ENCODE data around the gene TNS1.

Gene TNS1

DNA sequence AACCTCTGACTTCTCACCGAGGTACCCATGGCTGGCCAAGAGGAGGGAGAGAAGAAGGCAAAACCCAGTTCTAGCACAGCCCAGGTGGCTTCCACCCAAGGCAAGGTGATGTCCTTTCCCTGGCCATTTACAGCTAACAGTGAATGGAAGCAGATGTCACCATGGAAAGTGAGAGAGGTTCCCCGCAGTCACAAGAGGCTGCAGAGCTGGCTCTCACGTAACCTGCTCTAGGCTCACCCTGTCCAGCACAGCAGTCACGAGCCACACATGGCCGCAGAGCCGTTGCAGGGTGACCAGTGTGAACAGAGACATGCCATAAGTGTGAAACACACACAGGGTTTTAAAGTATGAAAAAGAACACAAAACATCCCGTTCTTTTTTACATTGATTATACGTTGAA lies 169.4 kb downstream of the TNS1 start:
- Histone ChIP-seq H3K9me2 (replicated peaks; ENCODE audit: low read depth, low read length) (no peaks in the 10 kb centered on the region), H3K4me3 (ENCODE audit: low read length, poor library complexity, severe bottlenecking) (no peak overlapping the region), H3K9ac (ENCODE audit: low read depth, low read length, poor library complexity, severe bottlenecking) (no peak overlapping the region), H3K79me2 (ENCODE audit: insufficient read depth, low read length) (no peaks in the 10 kb centered on the region), H3K4me1 (ENCODE audit: insufficient read depth, low read length, poor library complexity, severe bottlenecking) (peaks cover 8% of the 10 kb centered on the region), H2AFZ (ENCODE audit: low read length) (no peak overlapping the region), H3K4me2 (ENCODE audit: low read depth, low read length, poor library complexity, severe bottlenecking) (no peak overlapping the region), H3F3A (ENCODE audit: low read depth) (no peaks in the 10 kb centered on the region), H3K27me3 (ENCODE audit: insufficient read depth, low read length, poor library complexity, severe bottlenecking) (no peaks in the 10 kb centered on the region), H3K36me3 (ENCODE audit: insufficient read depth, low read length) (no peaks in the 10 kb centered on the region), H3K9me3 (ENCODE audit: insufficient read depth, low read depth, low read length) (no peaks in the 10 kb centered on the region), H4K20me1 (ENCODE audit: insufficient read depth, low read length, poor library complexity, severe bottlenecking) (no peaks in the 10 kb centered on the region)
- no peak for TF ChIP-seq EZH2phosphoT487 (IDR thresholded peaks at IDR 0.05; ENCODE audit: borderline replicate concordance)
- TF ChIP-seq, protein P1, sequence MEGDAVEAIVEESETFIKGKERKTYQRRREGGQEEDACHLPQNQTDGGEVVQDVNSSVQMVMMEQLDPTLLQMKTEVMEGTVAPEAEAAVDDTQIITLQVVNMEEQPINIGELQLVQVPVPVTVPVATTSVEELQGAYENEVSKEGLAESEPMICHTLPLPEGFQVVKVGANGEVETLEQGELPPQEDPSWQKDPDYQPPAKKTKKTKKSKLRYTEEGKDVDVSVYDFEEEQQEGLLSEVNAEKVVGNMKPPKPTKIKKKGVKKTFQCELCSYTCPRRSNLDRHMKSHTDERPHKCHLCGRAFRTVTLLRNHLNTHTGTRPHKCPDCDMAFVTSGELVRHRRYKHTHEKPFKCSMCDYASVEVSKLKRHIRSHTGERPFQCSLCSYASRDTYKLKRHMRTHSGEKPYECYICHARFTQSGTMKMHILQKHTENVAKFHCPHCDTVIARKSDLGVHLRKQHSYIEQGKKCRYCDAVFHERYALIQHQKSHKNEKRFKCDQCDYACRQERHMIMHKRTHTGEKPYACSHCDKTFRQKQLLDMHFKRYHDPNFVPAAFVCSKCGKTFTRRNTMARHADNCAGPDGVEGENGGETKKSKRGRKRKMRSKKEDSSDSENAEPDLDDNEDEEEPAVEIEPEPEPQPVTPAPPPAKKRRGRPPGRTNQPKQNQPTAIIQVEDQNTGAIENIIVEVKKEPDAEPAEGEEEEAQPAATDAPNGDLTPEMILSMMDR (conservative IDR thresholded peaks at IDR 0.05; ENCODE audit: low read length) = no peak

DNA sequence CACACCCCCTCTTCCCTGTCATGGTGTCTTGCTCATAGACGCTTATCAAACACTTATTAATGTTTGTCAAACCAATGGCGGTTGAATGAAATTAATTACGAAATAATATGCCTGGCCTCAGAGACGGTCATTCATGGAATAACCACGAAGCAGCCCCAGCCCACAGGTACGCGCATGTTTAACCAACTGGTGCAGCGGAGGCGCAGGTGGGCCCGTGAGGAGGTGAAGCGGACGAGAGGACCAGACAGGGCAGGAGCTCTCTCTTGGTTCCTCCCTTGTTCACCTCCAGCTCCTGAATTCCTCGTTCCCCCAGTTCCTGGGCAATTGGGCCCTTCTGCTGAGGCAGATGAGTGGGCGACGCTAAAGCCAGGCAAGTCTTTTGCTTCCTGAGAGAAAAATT lies 169.8 kb downstream of the TNS1 start:
- H3K9ac ChIP-seq (ENCODE audit: low read depth, low read length, poor library complexity, severe bottlenecking) = no peak overlapping the region
- no peaks in the 10 kb centered on the region for H3K36me3 ChIP-seq (ENCODE audit: insufficient read depth, low read length)
- H3K4me1 ChIP-seq (ENCODE audit: insufficient read depth, low read length, poor library complexity, severe bottlenecking) = peaks cover 8% of the 10 kb centered on the region
- H3K27me3 ChIP-seq (ENCODE audit: insufficient read depth, low read length, poor library complexity, severe bottlenecking) = no peaks in the 10 kb centered on the region
- no peaks in the 10 kb centered on the region for H3K79me2 ChIP-seq (ENCODE audit: insufficient read depth, low read length)
- no peaks in the 10 kb centered on the region for H3K9me3 ChIP-seq (ENCODE audit: insufficient read depth, low read depth, low read length)
- H3F3A ChIP-seq (ENCODE audit: low read depth) = no peaks in the 10 kb centered on the region
- no peak overlapping the region for H3K4me2 ChIP-seq (ENCODE audit: low read depth, low read length, poor library complexity, severe bottlenecking)
- TF ChIP-seq, protein P1 (conservative IDR thresholded peaks at IDR 0.05; ENCODE audit: low read length) = no peak
- TF ChIP-seq EZH2phosphoT487 (IDR thresholded peaks at IDR 0.05; ENCODE audit: borderline replicate concordance) = no peak
- no peak overlapping the region for H3K4me3 ChIP-seq (ENCODE audit: low read length, poor library complexity, severe bottlenecking)
- no peak overlapping the region for H2AFZ ChIP-seq (ENCODE audit: low read length)
- no peaks in the 10 kb centered on the region for H4K20me1 ChIP-seq (ENCODE audit: insufficient read depth, low read length, poor library complexity, severe bottlenecking)
- H3K9me2 ChIP-seq (replicated peaks; ENCODE audit: low read depth, low read length) = no peaks in the 10 kb centered on the region

DNA sequence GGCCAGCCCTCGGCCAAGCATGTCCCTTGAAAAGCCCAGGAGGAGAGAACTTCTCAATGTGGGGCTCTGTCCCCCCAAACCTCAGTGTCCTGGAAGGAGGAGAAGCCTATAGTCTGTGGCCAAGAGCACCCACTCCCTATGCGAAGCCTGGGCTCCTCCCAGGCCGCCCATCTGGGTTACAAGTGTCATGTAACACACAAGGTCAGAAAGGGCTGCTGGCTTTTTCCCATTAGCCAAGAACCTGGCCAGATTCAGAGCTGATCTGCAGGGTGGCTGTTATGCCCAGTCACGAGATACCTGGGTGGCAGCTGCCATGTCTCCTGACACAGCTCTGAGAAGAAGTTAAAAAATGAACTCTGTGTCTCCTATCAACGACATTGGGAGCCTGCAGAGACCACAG lies 170.7 kb downstream of the TNS1 start:
- TF ChIP-seq, protein P1 (conservative IDR thresholded peaks at IDR 0.05; ENCODE audit: low read length) = no peak
- TF ChIP-seq EZH2phosphoT487 (IDR thresholded peaks at IDR 0.05; ENCODE audit: borderline replicate concordance) = no peak
- Histone ChIP-seq H3K4me3 (ENCODE audit: low read length, poor library complexity, severe bottlenecking) (no peak overlapping the region), H3K27me3 (ENCODE audit: insufficient read depth, low read length, poor library complexity, severe bottlenecking) (no peaks in the 10 kb centered on the region), H3K9me3 (ENCODE audit: insufficient read depth, low read depth, low read length) (no peaks in the 10 kb centered on the region), H3K9ac (ENCODE audit: low read depth, low read length, poor library complexity, severe bottlenecking) (no peak overlapping the region), H3K9me2 (replicated peaks; ENCODE audit: low read depth, low read length) (no peaks in the 10 kb centered on the region), H3K79me2 (ENCODE audit: insufficient read depth, low read length) (no peaks in the 10 kb centered on the region), H3F3A (ENCODE audit: low read depth) (no peaks in the 10 kb centered on the region), H3K4me1 (ENCODE audit: insufficient read depth, low read length, poor library complexity, severe bottlenecking) (peaks cover 8% of the 10 kb centered on the region), H2AFZ (ENCODE audit: low read length) (no peak overlapping the region), H3K36me3 (ENCODE audit: insufficient read depth, low read length) (no peaks in the 10 kb centered on the region), H4K20me1 (ENCODE audit: insufficient read depth, low read length, poor library complexity, severe bottlenecking) (no peaks in the 10 kb centered on the region), H3K4me2 (ENCODE audit: low read depth, low read length, poor library complexity, severe bottlenecking) (no peak overlapping the region)

Data from Loucy (cell line).